ENCODE results near the gene BRAF.

DNA sequence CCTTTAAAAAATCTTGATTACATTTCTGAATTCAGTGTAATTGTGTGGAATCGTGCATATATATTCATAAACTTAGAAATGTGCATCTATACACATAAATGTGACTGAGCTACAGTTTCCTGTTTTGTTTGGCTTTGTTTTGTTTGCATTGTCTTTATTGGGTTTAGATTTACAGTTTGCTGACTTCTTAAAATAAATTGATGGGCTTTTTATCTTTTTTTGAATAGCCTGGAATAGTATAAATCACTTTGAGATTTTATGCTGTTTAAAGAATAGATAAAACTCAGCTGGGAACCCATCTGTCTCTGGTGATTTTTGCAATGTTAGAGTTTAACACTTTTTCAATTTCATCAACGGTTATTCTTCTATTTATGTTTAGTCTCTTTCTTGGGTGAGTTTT is 21.2 kb upstream of the BRAF start:
- TF ChIP-seq, protein P1, sequence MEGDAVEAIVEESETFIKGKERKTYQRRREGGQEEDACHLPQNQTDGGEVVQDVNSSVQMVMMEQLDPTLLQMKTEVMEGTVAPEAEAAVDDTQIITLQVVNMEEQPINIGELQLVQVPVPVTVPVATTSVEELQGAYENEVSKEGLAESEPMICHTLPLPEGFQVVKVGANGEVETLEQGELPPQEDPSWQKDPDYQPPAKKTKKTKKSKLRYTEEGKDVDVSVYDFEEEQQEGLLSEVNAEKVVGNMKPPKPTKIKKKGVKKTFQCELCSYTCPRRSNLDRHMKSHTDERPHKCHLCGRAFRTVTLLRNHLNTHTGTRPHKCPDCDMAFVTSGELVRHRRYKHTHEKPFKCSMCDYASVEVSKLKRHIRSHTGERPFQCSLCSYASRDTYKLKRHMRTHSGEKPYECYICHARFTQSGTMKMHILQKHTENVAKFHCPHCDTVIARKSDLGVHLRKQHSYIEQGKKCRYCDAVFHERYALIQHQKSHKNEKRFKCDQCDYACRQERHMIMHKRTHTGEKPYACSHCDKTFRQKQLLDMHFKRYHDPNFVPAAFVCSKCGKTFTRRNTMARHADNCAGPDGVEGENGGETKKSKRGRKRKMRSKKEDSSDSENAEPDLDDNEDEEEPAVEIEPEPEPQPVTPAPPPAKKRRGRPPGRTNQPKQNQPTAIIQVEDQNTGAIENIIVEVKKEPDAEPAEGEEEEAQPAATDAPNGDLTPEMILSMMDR (IDR thresholded peaks at IDR 0.05; ENCODE audit: low read length) = no peak
- TF ChIP-seq EZH2 (IDR thresholded peaks at IDR 0.05; ENCODE audit: borderline replicate concordance, low read length) = no peak

Measured in OCI-LY1 (cell line).